Stomach (tissue), 9 donors: ENCODE measurements around the gene METRNL. TPM values are rescaled to one million over a fixed set of nuclear protein-coding genes. Genes with fewer than 3 reads are reported as not detected.

Source experiments
- DNase-seq, 2 donors: peaks; one replicate each; pipeline versions ENCODE4 v3.0.0 to v3.0.0-alpha.2; 2013 to 2019
- H3K27ac ChIP-seq, 5 donors: fragments of 200-600 bp in 4 of 5; sonication (generic) in 4 of 5; one replicate each; pipeline ENCODE4 v1.5.1; 2013 to 2019; ENCODE audit warnings: mild to moderate bottlenecking in 1 of 5, moderate library complexity in 1 of 5
- H3K27me3 ChIP-seq, 3 donors: fragments of 200-600 bp; sonication (generic); one replicate each; pipeline ENCODE4 v1.5.1; 2017 to 2019; ENCODE audit warnings: mixed run types in 1 of 3
- H3K36me3 ChIP-seq, 4 donors: fragments of 200-600 bp; sonication (generic); 1 replicate in 3 of 4; 2 replicates in 1 of 4; pipeline ENCODE4 v1.5.1; 2016 to 2019
- H3K4me1 ChIP-seq, 4 donors: fragments of 200-600 bp; sonication (generic); one replicate each; pipeline ENCODE4 v1.5.1; 2016 to 2019
- H3K4me3 ChIP-seq, 4 donors: fragments of 200-600 bp; sonication (generic) in 3 of 4; one replicate each; pipeline ENCODE4 v1.5.1; 2016 to 2019; ENCODE audit warnings: mild to moderate bottlenecking in 1 of 4
- H3K9me3 ChIP-seq, 4 donors: fragments of 200-600 bp; sonication (generic); one replicate each; pipeline ENCODE4 v1.5.1; 2016 to 2019
- EP300 ChIP-seq: sonication (generic); formaldehyde crosslinking; IDR thresholded peaks from one replicate; pipeline ENCODE4 v1.6.1; 2017; ENCODE audit warnings: antibody characterized with exemption
- POLR2A ChIP-seq, 4 donors: fragments of 450-650 bp; IDR thresholded peaks; one replicate each; pipeline ENCODE4 v1.6.1; 2016; ENCODE audit warnings: antibody characterized with exemption in 4 of 4, control low read depth in 2 of 4, mild to moderate bottlenecking in 1 of 4, moderate library complexity in 1 of 4
- POLR2AphosphoS5 ChIP-seq, 3 donors: sonication (generic); formaldehyde crosslinking; IDR thresholded peaks; one replicate each; pipeline ENCODE4 v1.6.1; 2016; ENCODE audit warnings: antibody characterized with exemption in 3 of 3
- WGBS, 5 donors: extraction: QIAGEN DNeasy Blood & Tissue Kit in 3 of 5; methylation state at CpG; one replicate each; pipeline versions ENCODE4 v1.1.5 to v1.1.7; 2013 to 2018; 5-methylcytosine and 5-hydroxymethylcytosine counted together
- intact Hi-C: fragments of 100-400 bp; cut with DNase I; formaldehyde crosslinking; loops from one replicate; pipeline ENCODE4 v1.15.1; 2023; ENCODE audit warnings: low total_unique reads
- polyA plus RNA-seq, 3 donors: library from polyadenylated mRNA; stranded (reverse); fragments of 200-250 nt; gene quantifications; one replicate each; pipeline ENCODE4 v1.2.3, GENCODE V29; 2013
- total RNA-seq, 5 donors: library from RNA; depleted of rRNA; stranded (reverse); fragments of >200 nt; gene quantifications; one replicate each; pipeline versions ENCODE4 v1.1.0 to v1.2.3, GENCODE V29; 2014 to 2016
- TF ChIP-seq, protein P1 (sequence below), 7 experiments: fragments of 450-650 bp in 4 of 7; fragments of 200-600 bp in 3 of 7; sonication (generic) in 3 of 7; IDR thresholded peaks; one replicate each; pipeline ENCODE4 v1.5.1; 2016 to 2019; ENCODE audit warnings: antibody characterized with exemption in 7 of 7, control low read depth in 2 of 7, mild to moderate bottlenecking in 1 of 7
- donor health status: healthy with polysubstance abuse.
- donor health status: Bipolar disorder and iron deficiency.
- donor health status: healthy.

The METRNL gene
- total and polyA plus RNA-seq, 8 donors = 25.7 to 452 (median 42.5) TPM

DNA sequence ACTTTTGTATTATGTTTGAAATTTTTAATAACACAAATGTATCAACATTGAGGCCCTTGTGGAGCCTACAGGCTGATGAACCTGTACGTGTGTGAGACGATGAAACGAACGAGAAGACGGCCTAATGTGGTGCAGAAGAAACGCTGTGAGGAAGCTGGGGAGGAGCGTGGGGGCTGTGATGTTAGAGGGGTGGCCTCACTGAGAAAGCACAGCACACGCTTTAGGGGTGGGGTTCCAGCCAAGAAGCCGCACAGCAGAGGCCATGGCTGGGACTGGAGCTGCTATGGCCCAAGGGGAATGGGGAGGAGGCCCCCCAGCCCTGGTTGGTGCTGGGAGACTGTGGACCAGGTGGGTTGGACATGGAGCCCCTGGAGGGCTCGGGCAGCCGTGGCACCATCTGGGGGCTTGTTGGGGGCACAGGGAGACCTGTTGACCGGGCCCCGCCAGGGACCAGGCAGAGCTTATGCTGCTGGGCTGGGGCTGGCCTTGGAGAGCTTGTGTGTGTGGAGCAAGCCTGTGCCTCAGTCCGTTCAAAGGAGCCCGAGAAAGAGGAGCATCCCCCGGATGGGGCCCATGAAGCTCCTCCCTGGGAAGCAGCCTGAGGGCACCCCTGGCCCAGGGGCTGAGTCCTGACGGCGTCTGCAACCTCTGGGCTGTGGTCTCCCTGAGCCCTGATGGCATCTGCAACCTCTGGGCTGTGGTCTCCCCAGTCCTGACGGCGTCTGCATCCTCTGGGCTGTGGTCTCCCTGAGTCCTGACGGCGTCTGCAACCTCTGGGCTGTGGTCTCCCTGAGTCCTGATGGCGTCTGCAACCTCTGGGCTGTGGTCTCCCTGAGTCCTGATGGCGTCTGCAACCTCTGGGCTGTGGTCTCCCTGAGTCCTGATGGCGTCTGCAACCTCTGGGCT lies 44.7 kb downstream of the METRNL start:
- H3K4me3 ChIP-seq = no peak overlapping the region
- no peaks in the 10 kb centered on the region for H3K9me3 ChIP-seq
- H3K27me3 ChIP-seq = peaks cover 0 to 51% (median 0%) of the 10 kb centered on the region in 3 donors
- H3K27ac ChIP-seq = no peak overlapping the region
- no peak for DNase-seq
- intact Hi-C loops = no loop called here
- no peaks in the 10 kb centered on the region for H3K36me3 ChIP-seq
- peaks cover 0 to 12% (median 2%) of the 10 kb centered on the region in 4 donors for H3K4me1 ChIP-seq
- 82 to 85% (median 84%) methylated on average over 14 to 25 of the region's 25 CpGs for WGBS, 5 donors
- TF ChIP-seq EP300 (no peak), POLR2AphosphoS5 (IDR thresholded peaks at IDR 0.05) (no peak), POLR2A (IDR thresholded peaks at IDR 0.05) (no peak)
- TF ChIP-seq, protein P1, sequence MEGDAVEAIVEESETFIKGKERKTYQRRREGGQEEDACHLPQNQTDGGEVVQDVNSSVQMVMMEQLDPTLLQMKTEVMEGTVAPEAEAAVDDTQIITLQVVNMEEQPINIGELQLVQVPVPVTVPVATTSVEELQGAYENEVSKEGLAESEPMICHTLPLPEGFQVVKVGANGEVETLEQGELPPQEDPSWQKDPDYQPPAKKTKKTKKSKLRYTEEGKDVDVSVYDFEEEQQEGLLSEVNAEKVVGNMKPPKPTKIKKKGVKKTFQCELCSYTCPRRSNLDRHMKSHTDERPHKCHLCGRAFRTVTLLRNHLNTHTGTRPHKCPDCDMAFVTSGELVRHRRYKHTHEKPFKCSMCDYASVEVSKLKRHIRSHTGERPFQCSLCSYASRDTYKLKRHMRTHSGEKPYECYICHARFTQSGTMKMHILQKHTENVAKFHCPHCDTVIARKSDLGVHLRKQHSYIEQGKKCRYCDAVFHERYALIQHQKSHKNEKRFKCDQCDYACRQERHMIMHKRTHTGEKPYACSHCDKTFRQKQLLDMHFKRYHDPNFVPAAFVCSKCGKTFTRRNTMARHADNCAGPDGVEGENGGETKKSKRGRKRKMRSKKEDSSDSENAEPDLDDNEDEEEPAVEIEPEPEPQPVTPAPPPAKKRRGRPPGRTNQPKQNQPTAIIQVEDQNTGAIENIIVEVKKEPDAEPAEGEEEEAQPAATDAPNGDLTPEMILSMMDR (IDR thresholded peaks at IDR 0.05) = no peak

DNA sequence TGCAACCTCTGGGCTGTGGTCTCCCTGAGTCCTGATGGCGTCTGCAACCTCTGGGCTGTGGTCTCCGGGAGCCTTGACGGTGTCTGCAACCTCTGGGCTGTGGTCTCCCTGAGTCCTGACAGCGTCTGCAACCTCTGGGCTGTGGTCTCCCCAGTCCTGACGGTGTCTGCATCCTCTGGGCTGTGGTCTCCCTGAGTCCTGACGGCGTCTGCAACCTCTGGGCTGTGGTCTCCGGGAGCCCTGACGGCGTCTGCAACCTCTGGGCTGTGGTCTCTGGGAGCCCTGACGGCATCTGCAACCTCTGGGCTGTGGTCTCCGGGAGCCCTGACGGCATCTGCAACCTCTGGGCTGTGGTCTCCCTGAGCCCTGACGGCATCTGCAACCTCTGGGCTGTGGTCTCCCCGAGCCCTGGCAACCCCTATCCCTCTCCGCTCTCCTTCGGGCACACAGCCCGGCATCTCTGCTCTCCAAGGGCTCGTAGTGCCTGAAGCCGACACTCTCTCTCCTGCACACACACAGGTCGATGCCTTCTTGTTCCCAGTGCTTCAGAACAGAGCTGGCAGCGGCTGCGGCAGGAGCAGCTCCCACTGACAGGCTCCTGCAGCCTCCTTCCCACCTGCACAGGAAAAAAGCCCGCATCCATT lies 45.6 kb downstream of the METRNL start:
- Histone ChIP-seq H3K27ac (no peak overlapping the region), H3K4me3 (no peak overlapping the region), H3K9me3 (no peaks in the 10 kb centered on the region), H3K27me3 (peaks cover 0 to 46% (median 0%) of the 10 kb centered on the region in 3 donors), H3K36me3 (no peaks in the 10 kb centered on the region), H3K4me1 (peaks cover 0 to 12% (median 0%) of the 10 kb centered on the region in 4 donors)
- 69 to 84% (median 78%) methylated on average over 9 to 24 of the region's 24 CpGs for whole genome bisulfite sequencing, 5 donors
- intact Hi-C loops = no loop called here
- TF ChIP-seq POLR2AphosphoS5 (IDR thresholded peaks at IDR 0.05) (no peak), EP300 (no peak), POLR2A (IDR thresholded peaks at IDR 0.05) (no peak)
- no peak for DNase-seq

DNA sequence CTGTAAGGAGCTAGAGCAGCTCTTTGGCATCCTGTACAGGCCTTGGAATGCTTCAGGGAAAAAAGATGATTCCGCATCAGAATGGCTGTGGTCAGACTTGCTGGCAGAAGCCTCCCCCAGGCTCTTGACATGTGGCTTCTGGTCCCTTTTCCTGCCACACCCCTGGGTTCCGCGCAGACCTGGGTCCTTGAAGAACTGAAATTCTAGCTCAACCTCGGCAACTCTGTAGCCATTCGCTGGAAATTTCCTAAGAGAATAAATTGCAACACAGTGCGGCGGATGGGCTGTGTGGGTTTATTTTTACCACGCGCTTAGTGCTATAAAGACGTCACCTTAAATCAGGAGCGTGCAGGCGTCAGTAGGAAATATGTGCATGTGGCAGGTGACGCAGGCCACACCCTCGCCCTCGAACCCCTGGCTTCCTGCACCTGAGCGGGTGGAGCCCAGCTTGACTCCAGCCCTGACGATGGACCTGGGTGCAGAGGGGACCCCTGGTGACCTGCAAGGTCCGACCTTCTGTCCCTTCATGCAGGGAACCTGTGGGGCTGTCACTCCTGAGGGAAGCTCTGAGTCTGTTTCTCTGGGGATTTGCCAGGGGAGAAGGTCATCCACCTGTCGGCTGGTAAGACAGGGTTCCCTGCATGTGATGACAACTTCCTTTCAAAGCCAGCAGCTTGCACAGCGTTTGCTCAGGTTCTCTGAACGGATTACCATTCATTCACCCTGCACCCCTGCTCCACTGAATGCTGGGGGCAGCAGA lies 46.3 kb downstream of the METRNL start:
- intact Hi-C loops = no loop called here
- H3K4me3 ChIP-seq = no peak overlapping the region
- no peaks in the 10 kb centered on the region for H3K36me3 ChIP-seq
- no peak for DNase-seq
- WGBS, 5 donors = 52 to 73% (median 62%) methylated on average over 20 to 21 of the region's 21 CpGs
- peaks cover 0 to 41% (median 0%) of the 10 kb centered on the region in 3 donors for H3K27me3 ChIP-seq
- H3K4me1 ChIP-seq = peaks cover 0 to 12% (median 0%) of the 10 kb centered on the region in 4 donors
- TF ChIP-seq POLR2A (IDR thresholded peaks at IDR 0.05) (no peak), EP300 (no peak), POLR2AphosphoS5 (IDR thresholded peaks at IDR 0.05) (no peak)
- TF ChIP-seq, protein P1 (IDR thresholded peaks at IDR 0.05) = no peak
- H3K9me3 ChIP-seq = no peaks in the 10 kb centered on the region
- no peak overlapping the region for H3K27ac ChIP-seq

DNA sequence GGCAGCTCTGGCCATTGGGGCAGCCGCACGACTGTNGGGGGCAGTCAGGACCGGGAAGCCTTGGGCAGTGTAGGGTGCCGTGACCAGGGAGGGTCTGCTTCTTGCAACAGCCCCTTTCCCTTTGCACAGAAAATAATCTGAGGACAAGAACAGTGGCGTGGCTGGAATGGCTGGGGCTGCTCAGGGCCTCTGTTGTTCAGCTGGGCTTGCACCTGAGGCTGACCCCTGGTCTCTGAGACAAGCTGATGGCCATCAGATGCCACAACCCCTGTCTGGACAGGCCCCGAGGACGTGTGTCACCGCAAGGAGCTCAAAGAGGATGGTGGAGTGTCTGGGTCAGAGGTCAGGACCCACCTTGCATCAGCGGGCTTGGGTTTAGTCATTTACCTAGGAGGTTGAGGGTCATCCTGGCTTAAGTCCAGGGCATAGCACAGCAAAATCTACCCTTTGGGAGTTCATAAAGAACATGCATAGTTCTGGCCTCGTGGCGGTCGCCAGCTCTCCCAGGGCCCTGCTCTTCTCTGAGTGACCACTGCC lies 46.9 kb downstream of the METRNL start:
- WGBS, 5 donors = 79 to 92% (median 83%) methylated on average over 9 to 12 of the region's 12 CpGs
- TF ChIP-seq EP300 = no peak
- TF ChIP-seq, protein P1 (IDR thresholded peaks at IDR 0.05) = no peak
- no peak for TF ChIP-seq POLR2A (IDR thresholded peaks at IDR 0.05)
- no peak for TF ChIP-seq POLR2AphosphoS5 (IDR thresholded peaks at IDR 0.05)
- no peak overlapping the region for H3K4me3 ChIP-seq
- no peaks in the 10 kb centered on the region for H3K9me3 ChIP-seq
- H3K27me3 ChIP-seq = peaks cover 0 to 36% (median 0%) of the 10 kb centered on the region in 3 donors
- no peaks in the 10 kb centered on the region for H3K36me3 ChIP-seq
- intact Hi-C loops = no loop called here
- H3K27ac ChIP-seq = no peak overlapping the region
- no peak for DNase-seq
- H3K4me1 ChIP-seq = peaks cover 0 to 12% (median 0%) of the 10 kb centered on the region in 4 donors
